Coronary artery (tissue), 2 donors: ENCODE results near the gene BIRC3.

Source experiments
- DNase-seq: peaks from one replicate; pipeline ENCODE4 v3.0.0-alpha.2; 2017; ENCODE audit warnings: low spot score
- H3K27ac ChIP-seq, 2 donors: fragments of 200-600 bp; sonication (generic); one replicate each; pipeline ENCODE4 v1.5.1; 2016 to 2019
- H3K4me3 ChIP-seq: fragments of 200-600 bp; sonication (generic); 2 replicates; pipeline ENCODE4 v1.5.1; 2016; ENCODE audit warnings: mild to moderate bottlenecking, moderate library complexity
- CTCF ChIP-seq: fragments of 200-600 bp; sonication (generic); IDR thresholded peaks from one replicate; pipeline ENCODE4 v1.5.1; 2019; ENCODE audit warnings: antibody characterized with exemption

BIRC3 gene

GRCh38 chr11:102317099-102317767 lies at the start of gene BIRC3:
BIRC3 (plus strand) TSS chr11:102317484; CDS start chr11:102324510, 7,026 bp downstream.
- no peak for TF ChIP-seq CTCF
- Histone ChIP-seq H3K4me3 (peak within 1 kb of the TSS; percentile 80), H3K27ac (peak within 1 kb of the TSS; percentile 68 to 80)
- peak; percentile 88 for DNase-seq

GRCh38 chr11:102267609-102268008 lies 49.7 kb upstream of the BIRC3 start:
- DNase-seq = no peak
- Histone ChIP-seq H3K27ac (peak overlapping the region in 1 of 2 donors; percentile 68), H3K4me3 (peak overlapping the region; percentile 71)
- no peak for TF ChIP-seq CTCF

- peak; percentile 83 for DNase-seq
- peak overlapping the region; percentile 71 for H3K4me3 ChIP-seq
- peak; percentile 47 for TF ChIP-seq CTCF
- H3K27ac ChIP-seq = peak overlapping the region in 1 of 2 donors; percentile 68
Observed at GRCh38 chr11:102268083-102268984, 49.0 kb upstream of the BIRC3 start.

- Histone ChIP-seq H3K27ac (no peak overlapping the region), H3K4me3 (peak overlapping the region; percentile 71)
- DNase-seq = no peak
- TF ChIP-seq CTCF = no peak
Observed at GRCh38 chr11:102268985-102269470, 48.3 kb upstream of the BIRC3 start.

GRCh38 chr11:102269927-102270326 lies 47.4 kb upstream of the BIRC3 start:
- no peak for TF ChIP-seq CTCF
- Histone ChIP-seq H3K27ac (no peak overlapping the region), H3K4me3 (no peak overlapping the region)
- no peak for DNase-seq

GRCh38 chr11:102272047-102272824 lies 45.0 kb upstream of the BIRC3 start:
- TF ChIP-seq CTCF = no peak
- no peak overlapping the region for H3K27ac ChIP-seq
- H3K4me3 ChIP-seq = no peak overlapping the region
- DNase-seq = no peak
